PFSK-1 (cell line): ENCODE data around the gene LPXN.

ENCODE experiments used
- POLR2AphosphoS5 ChIP-seq: IDR thresholded peaks from 2 replicates; pipeline ENCODE4 v1.6.1; 2012; ENCODE audit warnings: low read depth, mild to moderate bottlenecking, control low read depth, low read length, moderate library complexity
- SIN3A ChIP-seq: IDR thresholded peaks from 2 replicates; pipeline ENCODE4 v1.6.1; 2012; ENCODE audit warnings: mild to moderate bottlenecking, low read length, moderate library complexity, borderline replicate concordance; ENCODE audit not compliant: insufficient read depth

DNA sequence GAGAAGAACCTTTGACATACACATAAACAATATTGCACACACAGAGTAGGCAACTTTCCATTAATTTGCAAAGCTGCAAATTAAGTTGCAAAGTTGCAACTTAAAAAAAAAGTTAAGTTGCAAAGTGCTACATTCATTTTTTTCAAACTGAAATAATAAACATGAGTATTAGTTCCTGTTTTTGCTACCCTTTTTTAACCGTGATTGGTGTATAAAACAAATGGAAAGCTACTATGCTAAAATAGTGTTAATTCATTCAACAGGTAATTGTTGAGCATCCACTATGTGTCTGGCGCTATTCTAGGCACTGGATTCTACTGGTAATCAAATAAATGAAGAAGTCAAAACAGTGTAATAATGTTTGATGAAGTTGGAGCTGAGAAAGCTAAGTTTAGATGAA lies 11.3 kb upstream of the LPXN start:
- TF ChIP-seq SIN3A (no peak), POLR2AphosphoS5 (no peak)
